Measurements from ENCODE around the gene STX7.

STX7 gene

DNA sequence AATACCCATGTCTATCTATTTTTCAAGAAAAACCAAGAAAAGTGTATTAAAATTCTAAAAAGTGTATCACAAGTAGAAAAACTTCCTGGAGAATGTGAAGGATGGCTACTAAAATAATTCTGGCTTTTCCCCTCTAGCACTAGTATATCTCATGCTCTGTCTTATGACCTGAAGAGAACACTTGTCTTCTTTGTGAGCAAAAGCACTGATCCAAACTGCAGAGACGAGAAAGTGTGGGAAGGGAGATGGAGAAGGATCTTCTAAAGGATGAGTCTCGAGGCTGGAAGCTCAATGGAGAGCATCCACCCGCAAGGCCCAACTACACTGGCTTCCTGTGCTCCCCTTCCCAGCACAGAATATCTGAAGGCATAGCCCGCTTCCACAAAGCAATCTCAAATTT lies 23.5 kb downstream of the STX7 start:
- Histone ChIP-seq H3K9me3 (replicated peaks; ENCODE audit: low read length) (no peaks in the 10 kb centered on the region), H3K4me1 (ENCODE audit: control insufficient read depth, insufficient read depth, low read length) (peaks cover 8% of the 10 kb centered on the region), H3K4me2 (ENCODE audit: low read length) (no peak overlapping the region), H3K27me3 (ENCODE audit: control insufficient read depth, insufficient read depth, low read length) (no peaks in the 10 kb centered on the region), H3K9ac (ENCODE audit: low read depth, low read length) (no peak overlapping the region), H3K4me3 (ENCODE audit: low read length) (no peak overlapping the region), H3K36me3 (ENCODE audit: insufficient read depth, low read length) (no peaks in the 10 kb centered on the region)

GRCh38 chr6:132487762-132488161 lies 25.2 kb downstream of the STX7 start:
- Histone ChIP-seq H3K4me3 (ENCODE audit: low read length) (no peak overlapping the region), H3K9ac (ENCODE audit: low read depth, low read length) (no peak overlapping the region), H3K27me3 (ENCODE audit: control insufficient read depth, insufficient read depth, low read length) (no peaks in the 10 kb centered on the region), H3K9me3 (replicated peaks; ENCODE audit: low read length) (no peaks in the 10 kb centered on the region), H3K4me1 (ENCODE audit: control insufficient read depth, insufficient read depth, low read length) (peaks cover 14% of the 10 kb centered on the region), H3K36me3 (ENCODE audit: insufficient read depth, low read length) (no peaks in the 10 kb centered on the region), H3K4me2 (ENCODE audit: low read length) (no peak overlapping the region)

DNA sequence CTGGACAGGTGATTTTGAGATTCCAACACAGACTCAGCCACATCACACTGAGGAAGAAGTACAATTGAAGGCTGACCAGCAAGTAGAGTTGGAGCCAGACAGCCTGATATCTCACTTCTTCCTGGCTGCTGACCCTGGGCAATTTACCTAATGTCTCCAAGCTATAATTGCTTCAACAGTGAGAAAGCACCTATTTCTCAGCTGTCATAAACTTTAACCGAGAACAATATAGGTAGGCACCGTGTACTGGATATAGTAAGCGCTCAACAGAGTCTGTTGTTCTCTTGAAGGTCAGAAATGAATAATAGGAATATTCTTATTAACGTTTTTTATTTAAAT lies 28.3 kb downstream of the STX7 start:
- H3K4me1 ChIP-seq (ENCODE audit: control insufficient read depth, insufficient read depth, low read length): peaks cover 6% of the 10 kb centered on the region
- no peak overlapping the region for H3K9ac ChIP-seq (ENCODE audit: low read depth, low read length)
- H3K36me3 ChIP-seq (ENCODE audit: insufficient read depth, low read length): no peaks in the 10 kb centered on the region
- H3K4me2 ChIP-seq (ENCODE audit: low read length): no peak overlapping the region
- no peaks in the 10 kb centered on the region for H3K9me3 ChIP-seq (replicated peaks; ENCODE audit: low read length)
- H3K27me3 ChIP-seq (ENCODE audit: control insufficient read depth, insufficient read depth, low read length): no peaks in the 10 kb centered on the region
- no peak overlapping the region for H3K4me3 ChIP-seq (ENCODE audit: low read length)

GRCh38 chr6:132483779-132484679 lies 28.9 kb downstream of the STX7 start:
- Histone ChIP-seq H3K9me3 (replicated peaks; ENCODE audit: low read length) (no peaks in the 10 kb centered on the region), H3K4me2 (ENCODE audit: low read length) (no peak overlapping the region), H3K36me3 (ENCODE audit: insufficient read depth, low read length) (no peaks in the 10 kb centered on the region), H3K4me3 (ENCODE audit: low read length) (no peak overlapping the region), H3K27me3 (ENCODE audit: control insufficient read depth, insufficient read depth, low read length) (no peaks in the 10 kb centered on the region), H3K9ac (ENCODE audit: low read depth, low read length) (no peak overlapping the region), H3K4me1 (ENCODE audit: control insufficient read depth, insufficient read depth, low read length) (peaks cover 6% of the 10 kb centered on the region)

DNA sequence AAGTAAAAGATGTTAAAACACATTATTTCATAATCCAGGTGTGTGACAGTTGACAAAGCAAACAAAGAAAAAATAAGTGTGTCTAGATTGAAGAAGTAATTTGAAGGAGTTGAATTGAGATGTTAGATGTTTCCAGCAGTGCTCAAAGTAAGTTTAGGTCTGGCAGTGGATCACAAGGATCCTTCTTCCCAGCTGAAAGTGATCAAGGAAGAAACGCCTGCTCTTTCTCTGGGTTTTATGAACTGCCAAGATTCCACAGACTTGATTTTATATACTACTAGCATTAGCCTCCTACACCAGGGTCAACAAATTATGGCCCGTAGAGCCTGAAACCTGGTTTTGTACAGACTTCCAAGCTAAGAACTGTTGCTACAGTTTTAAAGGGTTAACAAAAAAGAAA lies 30.3 kb downstream of the STX7 start:
- H3K4me3 ChIP-seq (ENCODE audit: low read length): no peak overlapping the region
- H3K9ac ChIP-seq (ENCODE audit: low read depth, low read length): no peak overlapping the region
- no peak overlapping the region for H3K4me2 ChIP-seq (ENCODE audit: low read length)
- no peaks in the 10 kb centered on the region for H3K36me3 ChIP-seq (ENCODE audit: insufficient read depth, low read length)
- no peaks in the 10 kb centered on the region for H3K9me3 ChIP-seq (replicated peaks; ENCODE audit: low read length)
- peaks cover 6% of the 10 kb centered on the region for H3K4me1 ChIP-seq (ENCODE audit: control insufficient read depth, insufficient read depth, low read length)
- no peaks in the 10 kb centered on the region for H3K27me3 ChIP-seq (ENCODE audit: control insufficient read depth, insufficient read depth, low read length)

GRCh38 chr6:132481189-132481588 lies 31.7 kb downstream of the STX7 start:
- no peaks in the 10 kb centered on the region for H3K27me3 ChIP-seq (ENCODE audit: control insufficient read depth, insufficient read depth, low read length)
- H3K9me3 ChIP-seq (replicated peaks; ENCODE audit: low read length): no peaks in the 10 kb centered on the region
- H3K36me3 ChIP-seq (ENCODE audit: insufficient read depth, low read length): no peaks in the 10 kb centered on the region
- H3K9ac ChIP-seq (ENCODE audit: low read depth, low read length): no peak overlapping the region
- no peak overlapping the region for H3K4me3 ChIP-seq (ENCODE audit: low read length)
- H3K4me2 ChIP-seq (ENCODE audit: low read length): no peak overlapping the region
- H3K4me1 ChIP-seq (ENCODE audit: control insufficient read depth, insufficient read depth, low read length): peaks cover 6% of the 10 kb centered on the region

GRCh38 chr6:132479131-132479530 lies 33.8 kb downstream of the STX7 start:
- Histone ChIP-seq H3K4me3 (ENCODE audit: low read length) (no peak overlapping the region), H3K9ac (ENCODE audit: low read depth, low read length) (no peak overlapping the region), H3K9me3 (replicated peaks; ENCODE audit: low read length) (no peaks in the 10 kb centered on the region), H3K27me3 (ENCODE audit: control insufficient read depth, insufficient read depth, low read length) (no peaks in the 10 kb centered on the region), H3K4me1 (ENCODE audit: control insufficient read depth, insufficient read depth, low read length) (peaks cover 6% of the 10 kb centered on the region), H3K36me3 (ENCODE audit: insufficient read depth, low read length) (no peaks in the 10 kb centered on the region), H3K4me2 (ENCODE audit: low read length) (no peak overlapping the region)

- Histone ChIP-seq H3K27me3 (ENCODE audit: control insufficient read depth, insufficient read depth, low read length) (no peaks in the 10 kb centered on the region), H3K9me3 (replicated peaks; ENCODE audit: low read length) (no peaks in the 10 kb centered on the region), H3K4me2 (ENCODE audit: low read length) (no peak overlapping the region), H3K4me1 (ENCODE audit: control insufficient read depth, insufficient read depth, low read length) (peaks cover 2% of the 10 kb centered on the region), H3K36me3 (ENCODE audit: insufficient read depth, low read length) (no peaks in the 10 kb centered on the region), H3K4me3 (ENCODE audit: low read length) (no peak overlapping the region), H3K9ac (ENCODE audit: low read depth, low read length) (no peak overlapping the region)
These were observed 34.2 kb downstream of the STX7 start for GRCh38 chr6:132478674-132479073.

- H3K27me3 ChIP-seq (ENCODE audit: control insufficient read depth, insufficient read depth, low read length): no peaks in the 10 kb centered on the region
- H3K9me3 ChIP-seq (replicated peaks; ENCODE audit: low read length): no peaks in the 10 kb centered on the region
- H3K36me3 ChIP-seq (ENCODE audit: insufficient read depth, low read length): no peaks in the 10 kb centered on the region
- H3K9ac ChIP-seq (ENCODE audit: low read depth, low read length): no peak overlapping the region
- no peaks in the 10 kb centered on the region for H3K4me1 ChIP-seq (ENCODE audit: control insufficient read depth, insufficient read depth, low read length)
- no peak overlapping the region for H3K4me3 ChIP-seq (ENCODE audit: low read length)
- H3K4me2 ChIP-seq (ENCODE audit: low read length): no peak overlapping the region
These were observed 34.6 kb downstream of the STX7 start for GRCh38 chr6:132478266-132478665.

DNA sequence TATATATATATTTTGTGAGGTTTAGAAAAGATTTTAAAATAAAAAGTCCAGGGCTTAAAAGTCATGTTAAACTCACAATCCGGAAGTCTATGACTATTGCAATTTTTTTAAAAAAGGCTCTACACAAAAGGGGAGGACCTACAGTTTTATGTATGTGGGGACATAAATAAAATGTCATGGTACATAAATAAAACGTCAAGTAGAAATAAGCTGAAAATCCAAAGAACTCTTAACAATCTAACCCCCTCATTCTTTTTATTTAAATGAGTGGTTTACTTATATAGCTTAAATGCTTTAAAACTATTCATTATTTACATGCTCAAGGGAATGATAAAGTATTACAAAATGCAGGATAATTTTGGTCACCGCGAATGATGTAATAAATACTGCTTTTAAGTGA lies 36.2 kb downstream of the STX7 start:
- Histone ChIP-seq H3K4me1 (ENCODE audit: control insufficient read depth, insufficient read depth, low read length) (no peaks in the 10 kb centered on the region), H3K9me3 (replicated peaks; ENCODE audit: low read length) (no peaks in the 10 kb centered on the region), H3K27me3 (ENCODE audit: control insufficient read depth, insufficient read depth, low read length) (no peaks in the 10 kb centered on the region), H3K9ac (ENCODE audit: low read depth, low read length) (no peak overlapping the region), H3K4me3 (ENCODE audit: low read length) (no peak overlapping the region), H3K36me3 (ENCODE audit: insufficient read depth, low read length) (peaks cover 6% of the 10 kb centered on the region), H3K4me2 (ENCODE audit: low read length) (no peak overlapping the region)

GRCh38 chr6:132475925-132476324 lies 37.0 kb downstream of the STX7 start:
- no peaks in the 10 kb centered on the region for H3K27me3 ChIP-seq (ENCODE audit: control insufficient read depth, insufficient read depth, low read length)
- no peak overlapping the region for H3K9ac ChIP-seq (ENCODE audit: low read depth, low read length)
- no peak overlapping the region for H3K4me3 ChIP-seq (ENCODE audit: low read length)
- H3K9me3 ChIP-seq (replicated peaks; ENCODE audit: low read length): no peaks in the 10 kb centered on the region
- no peak overlapping the region for H3K4me2 ChIP-seq (ENCODE audit: low read length)
- peaks cover 13% of the 10 kb centered on the region for H3K36me3 ChIP-seq (ENCODE audit: insufficient read depth, low read length)
- H3K4me1 ChIP-seq (ENCODE audit: control insufficient read depth, insufficient read depth, low read length): no peaks in the 10 kb centered on the region

DNA sequence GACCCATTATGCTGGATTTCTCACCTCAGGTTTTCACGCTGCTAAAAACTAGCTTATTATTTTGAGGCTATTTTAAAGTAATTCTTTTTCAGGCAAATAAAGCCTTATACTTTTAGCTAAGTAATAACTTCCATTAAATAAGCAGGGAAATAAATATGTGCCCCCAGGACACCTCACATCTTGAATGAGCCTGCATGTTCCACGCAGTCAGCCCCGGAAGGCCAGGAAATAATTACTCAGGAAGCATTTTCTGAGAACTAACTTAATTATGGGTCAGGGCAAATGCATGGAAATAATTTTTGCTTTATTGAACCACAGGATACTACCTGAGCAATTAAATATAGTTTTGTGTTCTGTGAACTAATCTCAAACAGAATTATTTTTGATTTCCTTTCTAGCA lies 41.1 kb downstream of the STX7 start:
- Histone ChIP-seq H3K9ac (ENCODE audit: low read depth, low read length) (no peak overlapping the region), H3K27me3 (ENCODE audit: control insufficient read depth, insufficient read depth, low read length) (no peaks in the 10 kb centered on the region), H3K4me1 (ENCODE audit: control insufficient read depth, insufficient read depth, low read length) (no peaks in the 10 kb centered on the region), H3K9me3 (replicated peaks; ENCODE audit: low read length) (no peaks in the 10 kb centered on the region), H3K4me3 (ENCODE audit: low read length) (no peak overlapping the region), H3K36me3 (ENCODE audit: insufficient read depth, low read length) (peaks cover 37% of the 10 kb centered on the region), H3K4me2 (ENCODE audit: low read length) (no peak overlapping the region)
